ENCODE results near the gene PLXNA4.

PLXNA4 gene

DNA sequence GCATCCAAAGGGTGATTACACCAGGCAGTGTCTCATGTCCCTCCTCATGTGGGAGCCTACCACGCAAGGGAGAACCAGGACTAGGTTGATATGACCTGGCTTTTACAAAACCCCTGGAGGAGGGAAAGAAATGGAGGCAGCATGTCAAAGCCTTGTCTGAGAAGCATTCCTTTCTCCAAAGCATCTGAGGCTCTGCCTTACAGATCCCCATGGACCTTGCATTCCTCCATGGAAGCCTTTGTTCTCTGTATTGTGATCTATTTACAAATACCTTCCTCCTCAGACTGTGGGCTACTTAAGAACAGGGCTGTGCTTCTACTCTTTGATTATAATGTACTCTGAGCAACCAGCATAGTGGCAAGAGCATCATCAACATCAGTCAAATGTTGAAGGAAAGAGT is 197.0 kb downstream of the PLXNA4 start:
- no peak for DNase-seq

DNA sequence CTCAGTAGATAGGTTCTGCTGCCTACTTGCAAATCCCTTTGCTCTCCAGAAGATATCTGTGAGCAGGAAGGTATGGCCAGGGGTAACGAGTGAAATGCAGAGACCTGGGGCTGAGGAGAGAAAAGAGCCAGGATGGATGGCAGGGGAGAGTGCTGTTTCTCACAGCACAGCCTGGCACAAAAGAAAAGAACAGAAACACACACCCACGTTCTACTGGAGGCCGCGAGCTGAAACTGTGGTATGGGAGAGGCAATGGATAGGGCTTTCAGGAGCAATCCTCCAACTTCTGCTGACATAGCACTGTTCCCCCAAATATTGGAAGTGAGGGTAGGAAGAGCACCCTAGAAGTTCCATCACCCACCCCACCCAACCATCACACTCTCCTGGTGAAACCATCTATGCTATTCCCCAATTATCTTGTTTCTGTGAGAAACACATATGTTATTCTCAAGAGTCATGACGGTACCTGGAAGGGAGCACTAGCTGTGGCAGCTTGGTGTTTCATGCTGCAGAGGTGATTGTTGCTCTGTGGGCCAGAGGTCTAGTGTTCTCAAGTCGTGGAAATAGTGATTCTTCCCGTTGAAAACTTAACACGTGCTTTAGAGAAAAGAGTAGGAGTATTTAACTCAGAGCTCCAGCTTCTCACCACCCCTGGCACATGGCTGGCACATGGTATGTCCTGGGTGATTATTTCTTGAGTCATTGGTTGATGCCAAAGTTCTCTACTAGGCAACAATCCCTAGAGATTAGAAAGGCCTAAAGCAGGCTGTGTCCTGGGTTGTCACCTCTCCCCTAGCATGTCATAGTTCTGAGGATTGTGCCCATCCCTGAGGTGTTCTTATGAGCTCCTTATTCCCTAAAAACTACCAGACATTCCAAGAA is 198.3 kb downstream of the PLXNA4 start:
- DNase-seq, result no peak

DNA sequence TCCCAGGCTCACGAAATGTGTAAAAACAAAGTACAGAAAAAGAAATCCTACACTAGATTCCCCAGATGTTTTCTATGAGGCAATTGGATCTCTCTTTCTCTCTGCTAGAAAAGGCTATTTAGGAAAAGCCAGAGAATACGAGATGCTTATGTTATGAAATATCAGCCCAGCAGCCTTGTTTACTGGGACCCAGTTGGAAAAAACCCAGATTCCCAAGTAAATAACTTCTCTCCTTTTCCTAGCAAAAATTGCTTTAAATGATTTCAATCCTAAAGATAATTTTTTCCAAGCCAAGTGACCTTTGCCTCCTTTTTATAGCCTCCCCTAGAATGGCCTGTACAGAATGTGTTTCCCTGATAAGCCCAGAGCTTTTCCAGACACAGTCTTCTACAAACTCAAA is 199.3 kb downstream of the PLXNA4 start:
- no peak for DNase-seq

DNA sequence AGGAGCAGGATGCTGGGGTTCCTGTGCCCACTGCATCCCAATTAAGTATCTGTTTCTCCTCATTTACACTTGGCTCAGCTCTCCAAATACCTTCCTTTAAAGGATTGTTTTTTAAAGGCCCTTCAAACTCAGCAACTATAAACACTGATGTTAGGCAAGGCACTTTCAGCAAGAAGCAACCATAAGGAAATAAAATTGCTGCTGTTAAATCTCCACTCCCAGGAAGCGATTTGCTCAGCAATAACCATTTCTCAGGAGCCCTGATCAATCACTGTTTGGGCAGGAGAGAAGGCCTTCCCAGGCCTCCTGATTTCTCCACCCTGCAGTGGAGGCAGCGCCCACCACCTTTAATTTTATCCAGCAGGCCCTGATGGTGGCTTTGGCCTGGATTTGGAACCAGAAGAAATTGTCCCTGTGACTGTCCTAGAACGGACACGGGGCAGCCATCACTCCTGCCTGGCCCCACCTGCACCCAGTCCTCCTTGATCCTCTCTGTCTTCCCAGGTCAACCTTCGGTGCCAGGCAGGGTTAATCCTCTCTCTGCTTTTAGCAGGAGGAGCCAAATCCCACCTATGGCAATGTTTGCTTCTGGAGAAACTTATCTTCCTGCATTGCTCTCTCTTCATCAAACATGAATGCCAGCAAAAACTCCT is 199.8 kb downstream of the PLXNA4 start:
- DNase-seq, result no peak

DNA sequence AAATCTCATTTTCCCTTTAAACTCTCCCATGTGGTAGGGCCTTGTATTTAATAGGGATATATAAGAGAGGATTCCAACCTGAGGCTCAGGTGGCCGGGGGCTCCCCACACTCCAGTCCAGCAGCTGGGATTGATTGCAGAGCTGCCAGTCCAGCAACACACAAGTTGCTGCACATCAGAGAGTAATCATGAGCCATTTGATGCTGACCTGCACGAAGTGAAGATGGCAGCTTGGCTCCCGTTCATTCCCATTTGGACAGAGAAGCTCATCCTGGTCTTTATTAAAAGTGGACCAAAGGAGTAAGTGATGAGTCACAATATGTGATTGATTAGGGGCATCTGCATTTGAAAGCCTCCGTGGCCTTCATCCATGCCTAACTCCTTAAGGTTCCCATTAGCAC is 202.4 kb downstream of the PLXNA4 start:
- DNase-seq, result no peak

DNA sequence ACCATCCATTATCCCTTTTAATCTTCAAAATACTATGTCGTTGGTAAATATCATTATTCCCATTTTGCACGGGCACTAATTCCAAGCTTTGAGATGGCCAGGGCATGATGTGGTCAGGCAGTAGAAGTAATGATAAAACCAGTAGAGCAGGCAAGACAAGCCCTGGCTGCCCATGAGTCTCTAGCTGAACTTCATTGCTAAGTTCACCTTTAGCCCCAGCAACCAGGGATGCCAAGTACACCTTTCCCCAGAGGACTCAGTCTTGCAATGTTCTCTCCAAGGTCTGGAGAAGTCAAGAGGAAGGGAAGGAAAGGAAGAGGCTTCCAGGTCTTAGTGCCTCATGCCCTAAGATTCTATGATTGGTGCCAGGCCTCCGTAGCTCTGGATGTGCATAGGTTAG is 203.2 kb downstream of the PLXNA4 start:
- no peak for DNase-seq

DNA sequence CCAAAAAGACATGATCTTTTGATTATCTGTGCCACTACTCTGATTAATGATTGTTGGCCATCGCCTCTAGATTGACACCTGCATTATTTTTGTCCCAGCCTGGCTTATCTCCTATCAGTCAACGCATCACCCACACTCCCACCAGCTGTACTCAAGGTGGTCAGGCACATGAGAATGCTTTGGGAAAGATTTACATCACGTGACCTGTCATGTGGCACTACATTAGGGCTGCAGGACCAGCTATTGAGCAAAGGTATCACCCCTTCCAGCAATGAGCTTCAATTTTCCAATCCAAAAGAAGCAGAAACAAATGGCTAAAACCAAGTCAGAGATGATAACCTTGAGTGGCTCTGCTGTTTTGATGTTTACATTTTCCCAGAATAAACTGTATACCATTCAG is 204.3 kb downstream of the PLXNA4 start:
- DNase-seq, result no peak

DNA sequence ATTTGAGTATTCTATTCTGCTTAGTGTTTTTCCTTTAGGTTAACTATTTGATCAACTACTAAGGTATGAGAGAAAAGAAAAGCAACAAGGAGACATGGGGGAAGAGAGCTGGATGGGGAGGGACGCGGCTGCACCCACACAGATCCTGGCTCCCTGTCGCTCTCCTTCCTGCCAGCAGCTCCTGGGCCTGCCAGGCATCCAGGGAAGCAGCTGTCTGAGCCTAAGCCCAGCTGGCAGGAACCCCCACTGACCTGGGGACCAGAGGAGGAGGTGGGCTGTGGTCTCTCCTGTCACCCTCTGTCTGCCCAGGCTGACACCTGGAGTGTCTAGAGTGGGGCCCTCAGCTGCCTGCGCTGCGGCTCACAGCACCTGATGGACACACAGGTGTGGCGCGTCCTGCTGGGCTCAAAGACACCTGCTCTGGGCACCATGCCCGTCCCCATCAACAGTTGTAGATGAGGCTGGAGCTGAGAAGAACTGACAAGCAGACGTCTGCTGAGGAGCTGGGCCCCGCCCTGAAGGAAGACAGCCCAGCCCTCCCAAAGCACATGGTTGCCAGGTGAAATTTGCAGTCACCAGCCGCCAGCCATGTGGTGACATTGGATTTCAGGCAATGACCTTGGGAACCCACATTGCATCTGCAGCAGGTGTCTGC is 207.9 kb downstream of the PLXNA4 start:
- peak; percentile 63 for DNase-seq

DNA sequence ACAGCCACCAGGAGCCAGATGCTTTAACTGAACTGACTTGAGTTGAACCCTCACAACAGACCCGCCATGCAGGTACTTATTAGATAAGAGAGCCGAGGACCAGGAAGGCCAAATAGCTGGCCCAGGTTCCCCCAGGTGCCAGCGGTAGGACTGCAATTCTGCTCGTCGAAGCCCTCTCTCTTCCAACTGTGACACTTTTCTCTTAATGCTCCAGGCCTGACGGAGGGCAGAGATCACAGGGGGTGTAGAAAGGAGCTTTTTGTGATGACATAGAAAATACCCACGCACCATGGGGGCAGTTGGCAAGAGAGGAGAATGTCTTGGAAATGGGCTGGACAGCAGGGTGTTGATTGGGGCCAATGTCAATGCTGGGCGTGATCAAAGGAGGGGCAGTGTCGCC is 208.5 kb downstream of the PLXNA4 start:
- no peak for DNase-seq

DNA sequence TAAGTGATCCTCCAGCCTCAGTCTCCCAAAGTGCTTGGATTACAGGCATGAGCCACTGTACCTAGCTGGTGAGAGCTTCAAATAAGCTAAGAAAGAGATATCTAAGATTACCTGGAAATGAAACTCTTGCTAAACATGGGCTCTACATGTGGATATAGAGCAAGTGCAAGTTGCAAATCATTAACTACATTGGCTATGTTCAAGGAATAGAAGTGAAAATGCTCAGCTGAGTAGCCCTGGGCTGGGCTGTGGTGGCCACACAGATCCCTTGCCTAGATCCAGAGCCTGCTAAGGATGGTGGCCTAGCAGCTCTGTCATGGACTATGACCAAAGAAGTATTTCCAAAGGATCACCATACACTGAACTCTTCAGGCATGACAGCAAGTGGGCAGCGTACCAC is 209.3 kb downstream of the PLXNA4 start:
- DNase-seq, result no peak

DNA sequence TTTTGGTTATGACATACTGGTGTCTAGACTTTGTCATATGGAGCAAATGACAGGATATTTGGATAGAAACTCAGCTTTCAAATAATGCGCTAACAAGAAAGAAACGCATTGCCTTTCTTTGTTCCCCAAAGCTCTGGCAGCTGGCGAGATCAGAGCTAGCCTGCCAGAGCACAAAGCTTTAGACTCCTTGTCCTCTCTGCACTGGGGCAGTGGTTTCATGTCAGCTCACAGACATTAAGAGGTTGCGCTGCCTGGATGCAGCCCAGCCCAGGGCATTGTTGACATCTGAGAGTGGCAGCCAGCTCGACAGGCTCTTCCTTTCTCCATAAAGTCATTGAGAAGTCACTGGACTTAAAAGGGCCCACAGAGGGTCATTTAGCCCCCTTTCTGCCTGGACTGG is 212.0 kb downstream of the PLXNA4 start:
- no peak for DNase-seq

DNA sequence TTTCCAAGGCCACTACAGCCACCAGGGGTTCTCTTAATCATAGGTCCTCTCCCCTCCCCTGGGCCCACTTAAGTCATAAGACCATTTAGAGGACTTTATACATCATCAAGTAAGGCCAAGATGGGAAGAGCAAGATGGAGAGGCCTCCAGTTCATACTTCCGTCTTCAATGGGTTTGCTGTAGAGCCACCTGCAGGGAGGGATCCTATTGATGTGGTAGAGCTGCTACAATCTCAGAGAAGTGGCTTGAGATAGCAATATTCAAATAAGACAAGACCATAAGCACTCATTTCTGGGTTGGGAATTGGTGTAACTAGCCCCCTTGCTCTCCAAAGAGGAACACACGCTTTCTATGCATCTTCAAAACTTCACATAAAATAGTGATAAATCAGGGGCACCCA is 214.2 kb downstream of the PLXNA4 start:
- DNase-seq, result no peak

DNA sequence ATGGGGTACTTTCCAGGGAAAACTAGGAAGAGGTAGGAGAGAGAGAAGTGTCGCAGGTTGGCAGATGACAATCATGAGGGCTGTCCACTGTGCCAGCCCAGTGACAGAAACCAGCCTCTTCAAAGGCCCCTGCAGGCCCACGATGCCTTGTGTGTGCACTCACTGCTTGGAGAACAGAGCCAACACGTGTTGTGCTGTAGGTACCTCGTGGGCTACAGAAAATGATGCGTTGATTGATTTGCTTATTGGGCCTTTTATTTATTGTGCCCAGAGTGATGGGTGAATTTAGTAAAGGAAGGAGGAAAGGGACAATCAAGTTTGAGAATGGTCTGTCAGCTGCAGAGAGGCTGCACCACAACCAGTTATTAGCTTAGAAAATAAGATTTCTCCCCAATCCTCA is 215.1 kb downstream of the PLXNA4 start:
- no peak for DNase-seq

DNA sequence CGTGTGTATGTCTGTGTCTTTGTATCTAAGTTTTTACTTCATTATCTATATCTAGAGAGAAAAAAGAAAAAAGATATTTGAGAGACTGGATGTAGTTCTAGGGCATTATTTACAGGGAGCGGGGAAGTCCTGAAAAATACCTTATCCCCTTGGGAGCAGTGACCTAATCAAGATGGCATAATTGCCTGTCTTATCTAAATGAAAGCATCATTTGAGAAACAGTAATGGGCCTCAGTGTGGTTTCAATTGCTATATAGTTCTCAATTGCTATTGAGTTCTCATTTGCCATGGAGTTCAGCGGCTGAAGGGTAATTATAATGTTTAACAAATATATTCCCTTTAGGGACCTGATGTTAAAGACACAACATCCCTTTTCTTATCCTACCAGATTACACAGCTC is 216.5 kb downstream of the PLXNA4 start:
- DNase-seq, result no peak

DNA sequence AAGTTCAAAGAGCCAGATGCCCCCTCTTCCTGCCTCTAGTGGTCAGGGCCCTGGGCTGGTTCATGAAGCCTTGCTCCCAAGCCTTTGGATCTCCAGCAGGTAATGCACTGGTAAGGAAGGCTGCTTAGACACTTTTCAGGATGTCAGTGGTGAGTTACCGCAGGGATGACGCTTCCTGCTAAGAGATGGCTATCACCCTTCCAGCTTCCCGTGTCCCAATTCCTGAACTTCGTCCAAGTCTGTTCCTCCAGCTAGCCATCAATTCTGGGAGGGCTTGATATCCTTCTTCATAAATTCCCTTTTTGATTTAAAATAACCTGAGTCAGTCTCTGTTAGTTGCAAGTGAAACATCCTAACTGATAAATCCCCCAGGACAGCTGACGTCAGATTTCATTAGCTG is 221.2 kb downstream of the PLXNA4 start:
- DNase-seq, result no peak

DNA sequence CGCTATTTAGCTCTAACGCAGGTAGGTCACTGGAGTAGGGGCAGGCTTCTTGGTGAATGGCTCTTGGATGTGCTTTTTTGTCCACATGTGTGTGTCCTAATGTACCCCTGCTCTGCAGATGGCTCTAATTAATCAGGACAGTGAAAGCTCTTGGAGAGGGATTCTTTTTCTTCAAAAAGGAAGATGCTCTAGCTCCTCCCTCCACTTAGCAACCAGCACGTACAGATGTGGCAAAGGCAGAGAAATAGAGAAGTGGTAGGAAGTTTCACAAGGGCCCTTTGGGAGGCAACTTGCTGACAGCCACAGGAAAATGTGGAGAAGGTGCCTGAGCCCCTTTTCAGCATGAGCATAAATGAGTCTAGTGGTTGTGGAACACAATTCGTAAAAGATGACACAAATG is 221.7 kb downstream of the PLXNA4 start:
- DNase-seq, result no peak

DNA sequence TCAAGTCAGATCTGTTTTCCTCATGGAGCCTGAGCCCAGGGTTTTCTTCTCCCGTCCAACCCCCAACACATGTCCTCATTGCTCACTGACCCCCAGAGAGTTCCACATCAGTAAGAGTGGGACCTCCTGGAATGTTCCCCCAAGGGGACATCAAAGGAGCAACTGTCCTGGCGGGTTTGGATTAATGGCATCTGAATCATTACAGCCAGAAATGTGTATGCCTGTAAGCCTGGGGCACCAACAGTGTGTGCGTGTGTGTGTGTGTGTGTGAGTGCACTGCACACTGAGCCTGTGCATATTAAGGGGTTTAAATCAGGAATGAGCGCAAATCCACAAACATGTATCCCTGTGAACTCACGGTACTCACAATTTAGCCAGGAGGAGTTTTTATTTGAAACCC is 222.3 kb downstream of the PLXNA4 start:
- DNase-seq, result no peak

DNA sequence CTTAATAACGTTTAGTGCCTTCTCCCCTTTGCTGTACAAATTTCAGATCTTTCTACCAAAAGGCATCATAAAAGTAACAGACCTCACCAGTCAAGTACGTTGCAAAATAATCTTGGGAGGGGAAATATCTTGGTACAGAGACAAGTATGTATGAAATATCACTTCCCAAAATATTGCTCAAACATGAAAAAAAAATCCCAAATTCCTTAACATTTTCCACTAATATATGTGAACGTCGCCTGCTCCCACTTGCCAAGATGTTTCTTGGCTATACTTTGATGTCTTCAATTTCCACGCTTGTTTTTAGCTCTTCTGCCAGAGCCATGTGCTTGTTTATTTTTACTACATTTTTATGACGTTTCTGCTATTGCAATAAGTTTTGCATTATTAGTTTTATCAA is 223.5 kb downstream of the PLXNA4 start:
- no peak for DNase-seq

DNA sequence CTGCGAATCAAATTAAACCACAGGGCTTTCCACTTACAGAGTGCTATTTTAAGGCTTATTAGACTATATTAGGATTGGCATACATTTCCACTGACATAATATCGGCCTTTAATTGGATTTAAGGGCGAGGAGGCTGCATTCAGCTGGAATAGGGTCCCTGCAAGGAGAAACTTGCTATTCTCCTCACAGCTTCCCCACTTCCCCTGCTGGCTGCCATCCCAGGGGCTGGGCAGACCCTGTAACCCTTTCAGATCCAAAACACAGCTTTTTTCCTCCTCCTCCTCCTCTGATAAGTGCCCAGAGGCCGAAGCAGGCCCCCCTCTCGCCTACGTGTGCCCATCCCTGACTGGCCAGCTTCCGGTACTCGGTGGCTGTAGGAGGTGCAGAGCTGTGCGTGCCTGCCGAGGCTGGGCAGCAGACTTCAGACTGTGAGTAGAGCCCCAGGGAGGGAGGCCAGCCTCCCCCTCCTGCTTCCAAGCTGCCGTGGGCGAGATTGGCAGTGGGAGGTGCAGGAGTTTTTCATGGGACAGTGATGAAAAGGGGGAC is 224.2 kb downstream of the PLXNA4 start:
- no peak for DNase-seq

DNA sequence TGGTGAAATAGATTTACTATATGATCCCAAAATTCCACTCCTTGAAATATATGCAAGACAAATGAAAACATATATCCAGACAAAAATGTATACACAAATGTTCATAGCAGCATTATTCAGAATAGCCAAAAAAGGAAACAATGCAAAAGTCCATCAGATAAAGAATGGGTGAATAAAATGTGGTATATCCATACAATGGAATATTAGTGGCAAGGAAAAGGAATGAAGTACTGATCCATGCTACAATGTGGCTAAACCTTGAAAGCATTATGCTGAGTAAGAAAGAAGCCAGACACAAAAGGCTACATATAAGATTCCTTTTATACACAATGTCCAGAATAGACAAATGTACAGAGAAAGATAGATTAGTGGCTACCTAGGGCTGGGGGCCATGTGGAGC is 225.5 kb downstream of the PLXNA4 start:
- DNase-seq, result no peak

DNA sequence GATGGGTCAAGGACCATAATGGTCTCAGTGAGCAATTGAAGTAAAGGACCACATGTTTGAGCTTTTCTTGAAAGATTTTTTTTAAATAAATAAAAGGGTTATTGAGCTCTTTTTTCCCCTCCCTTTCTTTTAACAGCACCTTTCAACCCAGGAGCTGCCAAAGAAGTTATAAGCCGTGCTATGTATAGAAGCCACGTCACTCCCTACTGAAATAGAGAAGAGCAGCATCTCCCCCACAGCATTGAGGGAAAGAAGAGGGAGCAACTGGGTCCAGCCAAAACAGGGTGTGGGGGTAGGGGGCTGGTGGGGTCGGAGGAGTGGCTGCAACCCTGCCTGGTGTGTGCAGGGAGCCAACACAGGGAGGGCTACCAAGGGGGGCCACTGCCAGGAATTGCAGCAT is 227.2 kb downstream of the PLXNA4 start:
- no peak for DNase-seq

DNA sequence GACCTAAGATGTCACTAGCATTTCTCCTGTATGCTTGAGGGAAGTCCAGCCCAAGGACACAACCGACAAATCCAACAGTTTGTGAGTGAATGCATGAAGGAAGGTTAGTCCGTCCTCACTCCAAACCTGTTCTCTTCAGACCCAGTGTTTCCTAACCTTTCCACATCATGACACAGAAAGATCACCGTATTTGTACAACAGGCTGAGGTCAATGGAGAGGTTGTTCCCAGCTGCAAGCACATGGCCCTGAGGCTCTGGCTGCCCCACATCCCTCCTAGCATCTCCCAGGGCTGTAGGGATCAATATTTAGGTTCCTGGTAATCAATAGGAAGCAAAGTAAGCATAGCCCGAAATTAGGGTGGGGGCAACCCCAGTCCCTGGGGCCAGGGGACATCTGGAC is 227.9 kb downstream of the PLXNA4 start:
- no peak for DNase-seq

DNA sequence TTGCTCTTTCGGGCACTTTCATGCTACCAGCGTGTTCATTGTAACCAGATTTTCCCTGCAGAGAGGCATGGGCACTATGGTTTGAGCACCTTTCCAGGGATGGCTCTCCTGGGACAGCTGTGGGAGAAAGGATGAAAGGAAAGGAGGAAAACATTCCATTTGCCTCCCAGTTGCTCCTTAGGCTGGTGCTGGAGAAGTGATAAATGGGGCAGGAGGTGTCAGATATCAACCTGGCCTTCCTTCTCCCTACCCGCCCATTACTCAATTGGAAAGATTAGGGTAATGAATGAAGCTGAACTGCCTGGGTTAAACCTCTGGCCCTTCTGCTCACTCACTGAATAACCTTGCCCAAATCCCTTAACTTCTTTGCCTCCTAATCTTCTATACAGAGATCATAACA is 228.4 kb downstream of the PLXNA4 start:
- DNase-seq, result no peak

DNA sequence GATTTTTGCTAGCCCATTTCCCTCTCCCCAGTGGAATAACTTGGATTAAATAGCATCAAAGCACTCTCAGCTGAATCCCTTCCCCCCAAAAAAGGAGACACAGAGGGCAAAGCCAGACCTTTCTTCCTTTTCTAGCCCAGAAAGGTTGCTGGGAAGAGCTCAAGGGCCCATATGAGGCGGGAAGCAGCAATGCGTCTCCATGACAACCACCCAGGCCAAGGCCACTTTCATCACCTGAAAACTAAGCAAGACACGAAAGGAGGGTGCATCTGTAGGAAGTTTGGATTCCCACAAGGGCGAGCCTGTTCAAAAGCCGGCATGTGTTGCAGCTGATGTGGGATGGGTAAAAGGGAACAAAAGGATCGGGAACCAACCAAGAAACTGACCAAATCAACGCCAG is 229.1 kb downstream of the PLXNA4 start:
- no peak for DNase-seq
